SIG-M5 treated with dmso at 0.1 percent for 504 hours (cell line): ENCODE results near the gene EIF4B.
"Not testable (repeated sequence)": the region's sequence is repeated elsewhere in the genome, so short reads cannot be mapped to it uniquely, and the experiment has no call there.

Experiments used
- DNase-seq: peaks from one replicate; lab custom pipeline; 2025; ENCODE audit not compliant: unreplicated experiment; lab: John Stamatoyannopoulos, UW

Gene EIF4B

DNA sequence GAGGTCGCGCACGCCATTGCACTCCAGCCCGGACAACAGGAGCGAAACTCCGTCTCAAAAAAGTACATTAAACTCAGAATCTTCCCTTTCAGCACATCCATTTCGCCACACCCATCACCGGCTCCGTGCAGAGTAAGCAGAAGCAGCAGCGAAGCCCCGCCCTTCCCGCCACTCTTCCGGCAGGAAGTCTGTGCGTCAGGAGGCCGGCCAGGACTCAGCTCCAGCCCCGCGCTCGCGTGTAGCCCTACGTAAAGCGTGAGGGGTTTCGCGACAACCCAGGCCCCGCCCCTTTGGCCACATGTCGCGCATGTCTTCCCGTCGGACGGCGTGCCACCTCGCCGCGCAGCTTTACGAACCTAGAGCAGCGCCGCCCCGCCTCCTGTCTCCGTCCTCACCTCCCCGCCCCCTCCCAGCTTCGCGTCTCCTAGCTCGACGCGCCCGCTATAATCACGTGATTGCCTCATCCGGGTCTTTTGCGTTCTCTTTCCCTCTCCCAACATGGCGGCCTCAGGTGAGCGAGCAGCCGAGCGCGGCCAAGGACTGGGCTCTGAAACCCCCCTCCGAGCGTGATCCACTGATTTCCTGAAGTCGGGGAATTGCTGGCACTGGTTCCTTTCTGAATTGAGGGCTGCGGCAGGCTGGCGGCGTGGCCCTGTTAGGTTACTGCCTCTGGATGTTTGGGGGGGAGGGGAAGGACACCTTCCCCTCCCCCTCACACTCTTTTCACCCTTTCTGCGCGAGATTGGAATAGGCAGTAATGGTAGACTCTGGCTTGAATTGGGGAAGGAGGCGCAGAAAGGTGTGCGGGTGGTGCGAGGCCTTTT, at the start of gene EIF4B:
EIF4B (plus strand) TSS at position 471 of the 824 bp plus-strand sequence; CDS start at position 499, 28 bp downstream.
- DNase-seq: peak; percentile 99

DNA sequence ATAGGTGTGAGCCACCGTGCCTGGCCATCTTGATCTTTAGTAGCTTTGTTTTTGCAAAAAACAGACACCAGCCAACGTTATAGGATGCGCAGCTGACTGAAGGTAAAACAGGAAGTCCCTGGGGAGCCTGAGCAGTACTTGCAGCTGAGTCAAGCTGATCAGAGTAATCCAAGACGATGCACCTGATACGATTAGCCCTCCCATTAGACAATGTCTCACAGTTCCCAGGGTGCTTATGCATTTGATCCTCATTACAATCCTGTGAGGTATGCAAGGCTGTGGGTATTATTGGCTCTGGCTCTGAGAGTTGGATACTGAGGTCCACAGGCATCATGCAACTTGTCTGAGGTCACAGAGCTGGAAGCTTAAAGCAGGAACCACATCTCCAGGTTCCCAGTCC, 49.3 kb upstream of the EIF4B start:
- no peak for DNase-seq

GRCh38 chr12:52964556-52965336, 41.5 kb upstream of the EIF4B start:
- no peak for DNase-seq

DNA sequence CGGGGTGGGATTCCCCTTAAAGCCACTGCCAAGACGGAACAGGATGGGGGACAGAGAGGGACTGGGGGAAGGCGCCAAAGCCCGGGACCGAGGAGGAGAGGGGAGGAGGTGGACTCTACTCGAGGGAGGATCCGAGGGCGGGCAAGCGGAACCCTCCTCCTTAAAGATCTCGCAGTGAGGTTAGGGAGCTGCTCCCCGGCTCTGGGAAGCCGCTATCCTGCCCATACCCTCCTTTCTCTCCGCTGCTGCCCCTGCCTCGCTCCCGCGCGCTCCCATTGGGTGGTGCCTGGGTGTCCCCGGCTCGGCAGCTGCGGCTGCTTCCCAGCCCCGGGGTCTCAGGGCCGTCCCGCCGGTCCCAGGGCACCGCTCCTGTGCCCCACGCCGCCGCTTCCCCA, 40.9 kb upstream of the EIF4B start:
- DNase-seq: no peak

- DNase-seq: no peak
Observed at GRCh38 chr12:52969166-52969795, 37.0 kb upstream of the EIF4B start.

- DNase-seq: peak; percentile 57
Observed at GRCh38 chr12:52969828-52970569, 36.3 kb upstream of the EIF4B start.

- peak; percentile 57 for DNase-seq
Observed at GRCh38 chr12:52971679-52972329, 34.5 kb upstream of the EIF4B start.

DNA sequence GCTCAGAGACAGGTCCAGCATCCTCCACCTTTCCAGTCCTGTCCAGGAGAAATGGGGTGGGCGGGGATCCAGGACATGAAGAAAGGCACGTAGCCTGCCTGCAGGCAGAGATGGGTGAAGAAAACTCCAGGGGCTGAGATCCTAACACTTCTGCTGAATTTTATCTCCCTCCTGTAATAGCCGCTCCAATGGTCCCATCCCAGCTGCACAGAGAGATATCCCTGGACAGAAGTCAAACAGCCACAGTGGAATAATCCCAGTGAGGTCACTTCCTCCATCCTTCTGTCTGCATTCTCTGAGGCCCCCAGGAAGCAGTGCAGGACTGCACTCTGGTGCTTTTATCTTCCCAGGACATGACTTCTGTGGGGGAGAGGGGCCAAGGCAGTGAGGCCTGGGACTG, 31.1 kb upstream of the EIF4B start:
- no peak for DNase-seq

- peak; percentile 28 for DNase-seq
Observed at GRCh38 chr12:52975820-52976573, 30.3 kb upstream of the EIF4B start.

DNA sequence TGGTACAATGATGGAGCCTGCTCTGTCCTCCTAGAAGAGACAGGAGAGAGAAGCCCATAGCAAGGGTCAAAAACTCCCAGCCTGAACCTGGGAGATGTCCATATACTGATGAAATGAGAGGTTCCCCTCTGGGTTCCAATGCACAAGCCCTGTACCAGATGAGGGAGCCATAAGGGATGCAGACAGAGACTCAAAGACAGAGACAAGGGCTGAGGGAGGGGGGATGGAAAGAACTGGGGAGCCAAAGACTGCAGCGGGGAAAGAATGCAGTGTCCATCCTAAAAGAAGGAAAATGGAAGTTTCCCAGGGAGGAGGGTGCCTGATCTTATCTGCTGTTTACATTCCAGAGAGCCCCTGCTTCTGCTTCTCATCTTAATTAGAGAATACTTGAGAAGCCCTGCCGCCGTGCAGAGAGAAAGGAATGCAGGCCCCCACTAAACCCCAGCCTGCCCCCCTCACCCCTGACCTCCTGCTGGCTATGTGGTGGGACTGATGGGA, 29.6 kb upstream of the EIF4B start:
- DNase-seq: no peak

- DNase-seq: no peak
Observed at GRCh38 chr12:52977170-52977569, 29.1 kb upstream of the EIF4B start.

DNA sequence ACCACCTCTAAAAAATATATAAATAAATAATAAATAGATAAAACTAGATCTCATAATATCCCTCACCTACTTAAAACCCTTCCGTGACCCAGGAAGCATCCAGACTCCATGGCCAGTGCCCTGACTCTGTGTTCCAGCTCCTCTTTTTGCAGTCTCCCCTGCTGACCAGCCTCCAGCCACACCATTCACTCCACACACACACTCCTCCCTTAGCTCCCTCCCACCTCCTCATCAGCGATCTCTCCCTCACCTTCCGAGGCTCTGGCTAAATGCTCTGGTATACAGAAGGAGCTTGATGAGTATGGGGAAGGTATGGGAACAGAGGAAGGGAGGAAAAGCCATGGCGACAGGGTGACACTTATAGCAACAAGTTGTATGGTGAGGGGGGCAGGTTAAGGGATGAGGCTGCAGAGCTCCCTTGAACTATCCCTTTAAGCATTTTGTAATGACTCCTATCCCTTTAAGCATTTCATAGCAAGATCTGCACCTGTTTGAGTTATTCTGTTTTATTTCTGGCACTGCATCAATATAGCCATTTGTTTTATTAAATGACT, 26.1 kb upstream of the EIF4B start:
- DNase-seq: no peak

DNA sequence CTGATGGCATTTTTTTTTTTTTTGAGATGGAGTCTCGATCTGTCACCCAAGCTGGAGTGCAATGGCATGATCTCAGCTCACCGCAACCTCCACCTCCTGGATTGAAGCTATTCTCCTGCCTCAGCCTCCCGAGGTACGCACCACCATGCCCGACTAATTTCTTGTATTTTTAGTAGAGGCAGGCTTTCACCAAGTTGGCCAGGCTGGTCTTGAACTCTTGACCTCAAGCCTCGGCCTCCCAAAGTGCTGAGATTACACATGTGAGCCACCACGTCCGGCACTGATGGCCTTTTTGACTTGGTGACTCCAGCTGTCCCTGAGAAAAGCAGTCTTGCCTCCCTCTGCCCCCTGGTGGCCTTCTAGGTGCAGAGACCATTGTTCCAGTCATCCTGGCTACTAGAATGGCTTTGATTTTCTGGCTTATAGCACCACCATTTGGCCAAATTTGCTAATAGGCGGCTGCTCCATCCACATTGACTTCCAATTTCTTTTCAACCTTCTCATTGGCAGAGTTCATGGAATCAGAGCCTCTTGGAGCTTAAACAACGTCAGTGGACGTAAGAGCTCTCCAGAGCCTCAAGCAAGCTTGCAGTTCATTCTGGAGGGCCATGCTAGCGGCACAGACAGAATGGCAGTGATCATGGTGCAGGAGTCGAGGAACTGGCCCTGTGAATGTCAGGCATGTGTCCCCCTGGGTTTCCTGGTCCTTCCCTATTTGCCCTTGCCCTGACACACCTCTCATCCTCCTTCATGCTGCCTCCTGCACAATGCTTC, 25.4 kb upstream of the EIF4B start:
- peak; percentile 92 for DNase-seq

GRCh38 chr12:52984136-52984535, 22.1 kb upstream of the EIF4B start:
- DNase-seq: peak; percentile 30

DNA sequence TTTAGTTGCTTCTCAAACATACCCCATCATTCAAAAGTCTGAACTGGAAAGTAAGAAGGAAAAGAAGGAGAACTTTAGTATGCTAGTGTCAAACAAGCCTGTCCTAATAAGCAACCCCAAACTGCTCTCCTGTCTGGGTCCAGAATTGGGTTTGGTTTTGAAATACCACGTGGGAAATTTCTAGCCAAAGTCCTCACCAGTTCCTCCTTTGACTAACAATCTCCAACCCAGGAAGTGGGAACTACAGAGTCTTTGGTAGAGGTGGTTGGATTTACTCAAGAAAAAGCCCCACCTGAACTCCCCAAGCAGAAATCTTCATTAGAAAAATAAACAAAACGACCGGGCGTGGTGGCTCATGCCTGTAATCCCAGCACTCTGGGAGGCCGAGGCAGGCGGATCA, 17.4 kb upstream of the EIF4B start:
- DNase-seq: no peak

DNA sequence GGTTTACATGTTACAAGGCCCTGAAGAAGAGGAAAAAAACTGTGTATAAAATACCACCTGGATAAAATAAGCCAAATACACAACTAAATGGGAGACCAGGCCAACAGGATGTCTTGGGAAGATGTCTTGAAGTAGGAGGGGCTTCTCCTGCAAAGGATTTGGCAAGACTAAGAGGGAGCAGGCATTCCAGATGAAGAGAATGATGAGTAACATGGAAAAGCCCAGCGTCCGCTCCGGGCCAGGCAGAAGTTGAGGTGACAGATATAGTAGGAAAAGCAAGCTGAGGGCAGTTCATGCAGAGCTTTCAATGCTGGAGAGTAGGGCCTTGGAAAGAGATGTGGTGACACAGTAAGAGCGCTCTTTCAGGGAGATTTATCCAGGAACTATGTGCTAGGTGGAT, 16.1 kb upstream of the EIF4B start:
- DNase-seq: no peak

DNA sequence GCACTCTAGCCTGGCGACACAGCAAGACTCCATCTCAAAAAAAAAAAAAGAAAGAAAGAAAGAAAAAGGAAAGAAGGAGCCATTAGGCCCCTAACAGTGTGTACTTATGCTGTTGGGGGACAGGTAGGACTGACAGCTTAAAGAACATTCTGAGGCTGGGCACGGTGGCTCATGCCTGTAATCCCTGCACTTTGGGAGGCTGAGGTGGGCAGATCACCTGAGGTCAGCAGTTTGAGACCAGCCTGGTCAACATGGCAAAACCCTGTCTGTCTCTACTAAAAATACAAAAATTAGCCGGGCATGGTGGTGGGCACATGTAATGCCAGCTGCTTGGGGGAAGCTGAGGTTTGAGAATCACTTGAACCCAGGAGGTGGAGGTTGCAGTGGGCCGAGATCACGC, 14.0 kb upstream of the EIF4B start:
- DNase-seq: not testable (repeated sequence)

GRCh38 chr12:52992699-52993557, 13.3 kb upstream of the EIF4B start:
- DNase-seq: no peak
